NCI-H2107 (cell line): ENCODE results near the gene RSU1.

Experiments used
- DNase-seq: peaks from one replicate; lab custom pipeline; 2025; lab: John Stamatoyannopoulos, UW

The RSU1 gene

GRCh38 chr10:16741540-16741939 is 75.7 kb downstream of the RSU1 start:
- no peak for DNase-seq

GRCh38 chr10:16737420-16737819 is 79.8 kb downstream of the RSU1 start:
- DNase-seq, result no peak

GRCh38 chr10:16735671-16736070 is 81.6 kb downstream of the RSU1 start:
- DNase-seq, result no peak

GRCh38 chr10:16732376-16732775 is 84.8 kb downstream of the RSU1 start:
- DNase-seq, result no peak

- no peak for DNase-seq
Measured at GRCh38 chr10:16728266-16728665, 89.0 kb downstream of the RSU1 start.

GRCh38 chr10:16727666-16728065 is 89.6 kb downstream of the RSU1 start:
- no peak for DNase-seq

GRCh38 chr10:16724509-16724908 is 92.7 kb downstream of the RSU1 start:
- DNase-seq, result no peak

- no peak for DNase-seq
Measured at GRCh38 chr10:16720812-16721211, 96.4 kb downstream of the RSU1 start.

GRCh38 chr10:16717622-16718395 is 99.4 kb downstream of the RSU1 start:
- DNase-seq, result no peak

GRCh38 chr10:16716051-16716450 is 101.2 kb downstream of the RSU1 start:
- no peak for DNase-seq

GRCh38 chr10:16713290-16713689 is 103.9 kb downstream of the RSU1 start:
- no peak for DNase-seq

- DNase-seq, result no peak
Measured at GRCh38 chr10:16712883-16713282, 104.3 kb downstream of the RSU1 start.

- DNase-seq, result no peak
Measured at GRCh38 chr10:16700331-16700730, 116.9 kb downstream of the RSU1 start.

GRCh38 chr10:16699435-16700057 is 117.7 kb downstream of the RSU1 start:
- DNase-seq, result no peak

GRCh38 chr10:16698461-16698860 is 118.8 kb downstream of the RSU1 start:
- no peak for DNase-seq

- DNase-seq, result no peak
Measured at GRCh38 chr10:16690417-16690816, 126.8 kb downstream of the RSU1 start.

- no peak for DNase-seq
Measured at GRCh38 chr10:16689696-16690095, 127.5 kb downstream of the RSU1 start.

- no peak for DNase-seq
Measured at GRCh38 chr10:16689227-16689626, 128.0 kb downstream of the RSU1 start.

GRCh38 chr10:16686054-16686902 is 130.9 kb downstream of the RSU1 start:
- no peak for DNase-seq

GRCh38 chr10:16685551-16685950 is 131.7 kb downstream of the RSU1 start:
- no peak for DNase-seq

GRCh38 chr10:16681521-16681920 is 135.7 kb downstream of the RSU1 start:
- no peak for DNase-seq

GRCh38 chr10:16679511-16679910 is 137.7 kb downstream of the RSU1 start:
- DNase-seq, result no peak

GRCh38 chr10:16675334-16675733 is 141.9 kb downstream of the RSU1 start:
- DNase-seq, result no peak
